Skeletal muscle tissue (tissue), 4 donors: ENCODE data around the gene PKD2L2. TPM values are rescaled to one million over a fixed set of nuclear protein-coding genes. Genes with fewer than 3 reads are reported as not detected.
A peak's percentile ranks its signal among the peaks of the same experiment; 100 is the strongest.
"Not testable (repeated sequence)": the region's sequence is repeated elsewhere in the genome, so short reads cannot be mapped to it uniquely, and the experiment has no call there.

Source experiments
- H3K27ac ChIP-seq: one replicate; pipeline ENCODE4 v1.7.0; 2013; ENCODE audit warnings: mild to moderate bottlenecking, low read depth, low read length, inconsistent platforms
- H3K27me3 ChIP-seq, 3 donors: one replicate each; pipeline ENCODE4 v1.7.0; 2013; ENCODE audit warnings: low read length in 3 of 3; ENCODE audit not compliant: control insufficient read depth in 3 of 3, insufficient read depth in 3 of 3
- H3K36me3 ChIP-seq, 3 donors: one replicate each; pipeline ENCODE4 v1.7.0; 2013; ENCODE audit warnings: low read length in 3 of 3; ENCODE audit not compliant: control insufficient read depth in 3 of 3, insufficient read depth in 3 of 3
- H3K4me1 ChIP-seq, 3 donors: one replicate each; pipeline ENCODE4 v1.7.0; 2013; ENCODE audit warnings: low read length in 3 of 3, mild to moderate bottlenecking in 3 of 3; ENCODE audit not compliant: control insufficient read depth in 3 of 3, insufficient read depth in 3 of 3
- H3K4me3 ChIP-seq, 3 donors: one replicate each; pipeline ENCODE4 v1.7.0; 2013; ENCODE audit warnings: low read length in 3 of 3
- H3K9ac ChIP-seq, 3 donors: one replicate each; pipeline ENCODE4 v1.7.0; 2013; ENCODE audit warnings: low read length in 3 of 3, mild to moderate bottlenecking in 3 of 3, moderate library complexity in 2 of 3, low read depth in 1 of 3
- H3K9me3 ChIP-seq, 3 donors: one replicate each; pipeline ENCODE4 v1.7.0; 2013; ENCODE audit warnings: low read length in 3 of 3; ENCODE audit not compliant: control insufficient read depth in 3 of 3
- total RNA-seq: library from RNA; depleted of rRNA; stranded (reverse); fragments of >200 nt; gene quantifications from one replicate; pipeline ENCODE4 v1.2.3, GENCODE V29; 2014
- donor health status: Osteomylitis.

PKD2L2 gene
- total RNA-seq, 1 donor from 2014 or later, result 2.6 TPM

DNA sequence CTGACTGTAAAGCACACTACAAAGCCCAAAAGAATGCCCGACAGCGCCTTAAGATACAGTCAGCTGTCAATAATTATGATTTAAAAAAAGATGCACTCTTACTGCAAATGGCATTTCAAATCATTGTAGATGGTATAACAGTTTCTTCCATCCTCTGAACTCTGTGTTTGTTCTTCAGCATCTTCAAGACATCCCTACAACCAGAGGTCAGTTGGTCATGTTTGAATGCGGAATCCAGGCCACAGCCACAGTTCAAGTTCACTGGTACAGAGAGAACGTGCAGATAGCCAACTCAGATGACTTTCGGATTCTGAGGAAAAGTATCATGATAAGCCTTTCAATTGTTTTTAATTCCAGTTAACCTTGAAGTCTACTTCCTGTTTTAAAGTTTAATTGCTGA is 30.3 kb upstream of the PKD2L2 start:
- Histone ChIP-seq H3K36me3 (no peaks in the 10 kb centered on the region), H3K4me3 (peak overlapping the region; percentile 6 to 38 (median 28)), H3K9ac (peak overlapping the region; percentile 15 to 68 (median 26)), H3K9me3 (no peaks in the 10 kb centered on the region), H3K27me3 (no peaks in the 10 kb centered on the region), H3K27ac (peak overlapping the region; percentile 83), H3K4me1 (peaks cover 11 to 24% (median 12%) of the 10 kb centered on the region in 3 donors)

GRCh38 chr5:137862251-137862650 is 27.0 kb upstream of the PKD2L2 start:
- Histone ChIP-seq H3K9me3 (no peaks in the 10 kb centered on the region), H3K36me3 (no peaks in the 10 kb centered on the region), H3K9ac (no peak overlapping the region), H3K4me1 (peaks cover 7 to 17% (median 8%) of the 10 kb centered on the region in 3 donors), H3K4me3 (no peak overlapping the region), H3K27ac (no peak overlapping the region), H3K27me3 (no peaks in the 10 kb centered on the region)

- not testable (repeated sequence) for H3K36me3 ChIP-seq, H3K9ac ChIP-seq, H3K27me3 ChIP-seq, H3K27ac ChIP-seq, H3K9me3 ChIP-seq, H3K4me3 ChIP-seq, H3K4me1 ChIP-seq
Observed at GRCh38 chr5:137863653-137864052, 25.6 kb upstream of the PKD2L2 start.

GRCh38 chr5:137866541-137867388 is 22.5 kb upstream of the PKD2L2 start:
- H3K27ac ChIP-seq, result peak overlapping the region; percentile 89

DNA sequence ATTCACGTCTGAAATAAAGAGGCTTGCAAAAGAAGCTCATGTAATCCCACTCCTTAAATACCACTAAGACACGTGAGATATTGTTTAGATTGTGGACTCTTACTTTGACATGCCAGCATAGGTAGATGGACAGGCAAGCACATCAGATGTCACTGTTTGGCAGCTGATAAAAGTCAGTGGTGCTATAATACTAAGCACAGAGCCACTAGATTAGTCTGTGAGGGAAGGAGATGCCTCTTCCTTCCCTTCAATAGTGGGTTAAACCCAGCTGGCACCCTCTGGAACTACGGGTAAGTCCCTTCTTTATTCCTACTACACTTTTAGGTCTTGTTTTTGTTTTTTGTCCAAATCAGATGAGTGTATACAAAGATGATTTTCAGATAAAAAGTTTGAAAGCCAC is 21.6 kb upstream of the PKD2L2 start, which contains the start of gene MYOT:
Gene MYOT (plus strand): TSS at position 197 of the 400 bp plus-strand sequence. CDS start 2,792 bp downstream, outside the sequence.
- Histone ChIP-seq H3K27me3 (no peaks in the 10 kb centered on the region), H3K9me3 (no peaks in the 10 kb centered on the region), H3K4me3 (peak within 1 kb of the TSS; percentile 68 to 84 (median 73)), H3K27ac (peak within 1 kb of the TSS; percentile 89), H3K4me1 (no peaks in the 10 kb centered on the region), H3K9ac (peak within 1 kb of the TSS; percentile 74 to 94 (median 92)), H3K36me3 (peaks cover 2 to 26% (median 21%) of the 10 kb centered on the region in 3 donors)

More at GRCh38 chr5:137866541-137867388, 22.5 kb upstream of the PKD2L2 start:
- Histone ChIP-seq H3K9ac (peak overlapping the region; percentile 62 to 63 (median 62)), H3K9me3 (no peaks in the 10 kb centered on the region), H3K36me3 (peaks cover 2 to 19% (median 14%) of the 10 kb centered on the region in 3 donors), H3K27me3 (no peaks in the 10 kb centered on the region), H3K4me1 (peaks cover 0 to 2% (median 0%) of the 10 kb centered on the region in 3 donors), H3K4me3 (peak overlapping the region; percentile 56 to 73 (median 68))

DNA sequence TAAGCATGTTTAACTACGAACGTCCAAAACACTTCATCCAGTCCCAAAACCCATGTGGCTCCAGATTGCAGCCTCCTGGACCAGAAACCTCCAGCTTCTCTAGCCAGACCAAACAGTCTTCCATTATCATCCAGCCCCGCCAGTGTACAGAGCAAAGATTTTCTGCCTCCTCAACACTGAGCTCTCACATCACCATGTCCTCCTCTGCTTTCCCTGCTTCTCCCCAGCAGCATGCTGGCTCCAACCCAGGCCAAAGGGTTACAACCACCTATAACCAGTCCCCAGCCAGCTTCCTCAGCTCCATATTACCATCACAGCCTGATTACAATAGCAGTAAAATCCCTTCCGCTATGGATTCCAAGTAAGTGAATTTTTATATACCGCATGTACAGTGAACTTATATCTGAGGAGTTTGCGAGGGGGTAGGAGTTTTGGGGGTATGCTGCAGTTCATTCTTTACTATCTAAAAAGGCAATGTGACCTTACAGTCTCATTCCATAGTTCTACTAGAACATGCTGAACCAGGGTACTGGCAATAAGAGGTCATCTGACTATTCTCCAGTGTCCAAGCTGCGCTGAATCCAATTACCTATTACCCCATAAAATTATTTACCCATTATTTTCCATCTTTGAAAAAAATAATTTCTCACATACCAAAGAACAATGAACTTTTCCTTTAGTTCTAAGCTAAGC is 18.5 kb upstream of the PKD2L2 start:
- Histone ChIP-seq H3K4me3 (peak overlapping the region; percentile 68 to 84 (median 73)), H3K9ac (peak overlapping the region; percentile 74 to 94 (median 92)), H3K27me3 (no peaks in the 10 kb centered on the region), H3K27ac (peak overlapping the region; percentile 89), H3K36me3 (peaks cover 2 to 36% (median 28%) of the 10 kb centered on the region in 3 donors), H3K4me1 (peaks cover 0 to 2% (median 0%) of the 10 kb centered on the region in 3 donors), H3K9me3 (no peaks in the 10 kb centered on the region)

- H3K9ac ChIP-seq, result peak overlapping the region; percentile 74 to 94 (median 92)
- H3K36me3 ChIP-seq, result peaks cover 5 to 36% (median 30%) of the 10 kb centered on the region in 3 donors
- no peaks in the 10 kb centered on the region for H3K27me3 ChIP-seq
- peak overlapping the region; percentile 68 to 84 (median 73) for H3K4me3 ChIP-seq
- peaks cover 0 to 2% (median 0%) of the 10 kb centered on the region in 3 donors for H3K4me1 ChIP-seq
- H3K9me3 ChIP-seq, result no peaks in the 10 kb centered on the region
- peak overlapping the region; percentile 89 for H3K27ac ChIP-seq
Observed at GRCh38 chr5:137871571-137871970, 17.7 kb upstream of the PKD2L2 start.

DNA sequence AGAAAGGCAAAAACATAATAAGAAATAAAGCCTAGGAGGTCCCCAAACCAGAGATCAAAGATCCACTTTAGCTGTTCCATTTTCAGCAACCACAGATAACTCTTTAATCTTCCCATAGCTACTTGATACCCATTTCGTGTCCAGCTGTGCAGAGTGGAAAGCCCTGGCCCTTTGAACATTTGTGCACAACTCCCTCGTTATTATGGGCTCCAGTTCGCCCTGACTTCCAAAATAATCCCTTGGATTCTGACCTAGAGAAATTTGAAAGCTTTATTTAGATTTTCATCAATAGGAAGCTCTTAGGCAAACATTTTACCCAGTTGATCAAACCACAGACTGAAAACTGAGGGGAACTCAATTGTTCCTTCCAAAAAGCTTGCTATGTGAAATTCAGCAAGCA is 16.8 kb upstream of the PKD2L2 start:
- Histone ChIP-seq H3K4me1 (peaks cover 0 to 2% (median 0%) of the 10 kb centered on the region in 3 donors), H3K4me3 (peak overlapping the region; percentile 68 to 84 (median 73)), H3K27me3 (no peaks in the 10 kb centered on the region), H3K36me3 (peaks cover 5 to 36% (median 32%) of the 10 kb centered on the region in 3 donors), H3K9ac (peak overlapping the region; percentile 74 to 94 (median 92)), H3K9me3 (no peaks in the 10 kb centered on the region), H3K27ac (peak overlapping the region; percentile 89)

DNA sequence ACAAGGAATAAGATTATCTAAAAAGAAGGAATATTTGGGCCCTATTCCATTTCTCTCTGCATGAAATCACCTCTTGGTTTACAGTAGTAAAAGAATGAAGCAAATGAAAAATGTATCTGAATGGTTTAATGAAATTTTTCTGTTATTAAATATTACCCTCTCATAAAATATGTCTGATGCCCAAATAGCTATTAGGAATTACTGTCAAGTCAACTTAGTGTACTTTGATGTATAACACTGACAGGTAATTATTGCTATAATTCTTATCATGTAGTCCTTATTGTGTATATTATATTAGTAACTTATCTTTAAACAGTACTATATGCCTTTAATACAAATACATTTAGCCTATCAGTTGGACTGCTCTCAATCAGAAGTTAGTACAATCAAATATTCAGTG is 13.2 kb upstream of the PKD2L2 start:
- H3K36me3 ChIP-seq, result peaks cover 14 to 40% (median 28%) of the 10 kb centered on the region in 3 donors
- H3K27ac ChIP-seq, result peak overlapping the region; percentile 45
- H3K4me3 ChIP-seq, result no peak overlapping the region
- no peaks in the 10 kb centered on the region for H3K9me3 ChIP-seq
- peak overlapping the region in 2 of 3 donors; percentile 1 to 12 for H3K9ac ChIP-seq
- no peaks in the 10 kb centered on the region for H3K27me3 ChIP-seq
- peaks cover 6 to 8% (median 8%) of the 10 kb centered on the region in 3 donors for H3K4me1 ChIP-seq
